Fibroblast of mammary gland (primary cell): ENCODE data around the gene TIAM2.

ENCODE experiments used
- DNase-seq: peaks from one replicate; pipeline ENCODE4 v3.0.0-alpha.2; 2010; ENCODE audit warnings: low read depth
- H3K4me3 ChIP-seq: 2 replicates; pipeline ENCODE4 v1.5.1; 2011; ENCODE audit warnings: low read depth, mild to moderate bottlenecking, low read length, moderate library complexity; ENCODE audit not compliant: control insufficient read depth
- TF ChIP-seq, protein P1 (sequence below): conservative IDR thresholded peaks from 2 replicates; pipeline ENCODE4 v1.5.1; 2011; ENCODE audit warnings: low read depth, low read length, inconsistent platforms; ENCODE audit not compliant: control insufficient read depth, insufficient read depth

The TIAM2 gene

DNA sequence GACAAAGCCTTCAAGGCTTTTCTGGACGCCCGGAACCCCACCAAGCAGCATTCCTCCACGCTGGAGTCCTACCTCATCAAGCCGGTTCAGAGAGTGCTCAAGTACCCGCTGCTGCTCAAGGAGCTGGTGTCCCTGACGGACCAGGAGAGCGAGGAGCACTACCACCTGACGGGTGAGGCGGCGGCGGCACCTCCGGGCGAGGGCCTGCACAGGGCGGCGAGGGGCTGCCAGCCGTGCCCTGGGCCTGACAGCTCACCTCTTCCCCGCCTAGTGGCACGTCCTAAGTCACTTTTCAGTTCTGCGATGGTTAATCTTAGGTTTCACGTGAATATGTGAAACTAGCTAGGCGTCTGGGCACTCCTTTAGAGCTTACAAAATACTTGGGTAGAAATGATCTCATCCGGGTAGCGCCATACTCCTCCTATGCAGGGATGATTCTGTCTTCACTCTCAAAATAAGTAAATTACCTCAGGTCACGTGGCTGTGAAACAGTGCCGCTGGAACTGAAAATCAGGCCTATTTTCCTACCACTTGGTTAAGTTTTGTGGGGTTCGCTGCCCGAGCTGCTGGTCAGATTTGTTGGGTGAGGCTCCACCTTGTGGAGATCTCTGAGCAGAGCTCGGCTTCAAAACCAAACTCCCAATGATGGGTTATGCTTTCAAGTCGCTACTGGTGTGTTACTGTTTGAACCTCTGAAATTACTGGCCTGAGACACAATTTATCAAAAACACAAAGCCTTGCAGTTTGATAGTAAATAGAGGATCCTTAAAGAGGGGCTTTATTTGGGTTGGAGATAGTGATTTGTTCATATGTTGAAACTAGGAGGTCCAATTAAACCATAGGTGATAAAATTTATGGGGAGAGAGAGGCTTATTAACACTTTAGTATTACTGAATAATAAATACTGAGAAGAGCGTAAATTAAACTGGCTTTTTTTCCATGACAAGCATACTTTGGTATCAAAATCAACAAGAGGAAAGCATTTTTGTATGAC is 253.2 kb downstream of the TIAM2 start:
- no peak overlapping the region for H3K4me3 ChIP-seq
- TF ChIP-seq, protein P1, sequence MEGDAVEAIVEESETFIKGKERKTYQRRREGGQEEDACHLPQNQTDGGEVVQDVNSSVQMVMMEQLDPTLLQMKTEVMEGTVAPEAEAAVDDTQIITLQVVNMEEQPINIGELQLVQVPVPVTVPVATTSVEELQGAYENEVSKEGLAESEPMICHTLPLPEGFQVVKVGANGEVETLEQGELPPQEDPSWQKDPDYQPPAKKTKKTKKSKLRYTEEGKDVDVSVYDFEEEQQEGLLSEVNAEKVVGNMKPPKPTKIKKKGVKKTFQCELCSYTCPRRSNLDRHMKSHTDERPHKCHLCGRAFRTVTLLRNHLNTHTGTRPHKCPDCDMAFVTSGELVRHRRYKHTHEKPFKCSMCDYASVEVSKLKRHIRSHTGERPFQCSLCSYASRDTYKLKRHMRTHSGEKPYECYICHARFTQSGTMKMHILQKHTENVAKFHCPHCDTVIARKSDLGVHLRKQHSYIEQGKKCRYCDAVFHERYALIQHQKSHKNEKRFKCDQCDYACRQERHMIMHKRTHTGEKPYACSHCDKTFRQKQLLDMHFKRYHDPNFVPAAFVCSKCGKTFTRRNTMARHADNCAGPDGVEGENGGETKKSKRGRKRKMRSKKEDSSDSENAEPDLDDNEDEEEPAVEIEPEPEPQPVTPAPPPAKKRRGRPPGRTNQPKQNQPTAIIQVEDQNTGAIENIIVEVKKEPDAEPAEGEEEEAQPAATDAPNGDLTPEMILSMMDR = peak; percentile 81
- DNase-seq = peak; percentile 80

DNA sequence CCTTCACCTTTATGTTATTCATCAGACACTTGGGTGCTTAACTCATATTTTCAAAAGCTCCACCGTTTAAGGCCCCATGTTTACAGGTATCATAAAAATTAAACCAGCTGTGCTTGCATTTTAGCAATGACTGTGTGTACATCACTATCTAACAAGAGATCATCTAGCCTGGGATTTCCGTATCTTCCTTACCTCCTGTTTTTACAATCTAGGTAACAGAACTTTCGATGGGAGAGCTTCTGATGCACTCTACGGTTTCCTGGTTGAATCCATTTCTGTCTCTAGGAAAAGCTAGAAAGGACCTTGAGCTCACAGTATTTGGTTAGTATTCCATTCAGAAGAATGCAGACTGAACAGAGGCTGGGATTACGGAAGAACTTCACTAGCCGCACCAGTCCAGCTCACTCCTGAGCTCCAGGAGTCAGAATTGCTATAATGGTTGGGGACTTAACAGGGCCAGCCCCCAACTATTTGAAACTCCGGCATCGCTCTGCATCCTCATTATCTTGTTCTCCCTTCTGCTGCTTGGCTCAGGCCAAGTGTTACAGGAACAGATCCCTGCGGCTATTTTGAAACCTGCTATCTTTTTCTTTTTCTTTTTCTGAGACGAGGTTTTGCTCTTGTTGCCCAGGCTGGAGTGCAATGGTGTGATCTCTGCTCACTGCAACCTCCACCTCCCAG is 255.7 kb downstream of the TIAM2 start:
- TF ChIP-seq, protein P1 = no peak
- H3K4me3 ChIP-seq = no peak overlapping the region
- no peak for DNase-seq

DNA sequence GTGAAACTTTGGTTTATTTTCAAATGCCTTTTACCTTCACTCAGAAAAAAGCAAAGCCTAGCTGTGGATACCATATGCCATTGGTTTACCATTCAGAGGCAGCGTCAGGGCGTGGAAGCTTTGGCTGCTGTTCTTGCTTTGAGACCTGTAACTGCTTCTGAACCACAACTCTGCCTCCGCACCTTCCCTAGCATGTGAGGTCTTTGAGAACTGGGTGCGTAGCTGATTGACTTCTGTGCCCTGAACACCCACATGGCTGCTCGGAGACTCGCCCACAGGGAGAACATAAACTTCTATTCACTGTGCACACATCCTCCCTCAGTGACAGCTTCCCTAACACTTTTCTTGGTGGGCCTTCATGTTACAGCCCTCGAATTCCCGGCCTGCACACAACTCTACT is 257.5 kb downstream of the TIAM2 start:
- TF ChIP-seq, protein P1 = no peak
- no peak for DNase-seq
- H3K4me3 ChIP-seq = no peak overlapping the region

DNA sequence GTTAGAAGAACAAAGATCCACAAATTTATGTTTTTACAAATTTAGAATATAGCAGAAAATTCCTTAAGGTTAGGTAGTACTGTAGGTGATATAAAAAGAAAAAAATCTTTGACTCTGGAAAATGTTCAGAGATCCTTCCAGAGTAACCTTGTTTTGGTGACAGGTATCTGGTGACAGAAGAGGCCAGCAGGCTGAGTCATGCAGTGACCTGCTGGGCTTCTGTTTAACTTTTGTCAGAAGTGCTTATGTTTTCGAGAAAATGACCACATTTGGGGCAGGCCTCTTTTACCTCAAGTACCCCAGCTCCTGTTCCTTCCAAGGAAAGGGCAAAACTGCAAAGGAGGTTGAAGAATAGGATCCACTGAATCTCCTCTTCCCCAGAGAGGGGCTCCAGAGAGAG is 258.2 kb downstream of the TIAM2 start:
- TF ChIP-seq, protein P1 = no peak
- H3K4me3 ChIP-seq = no peak overlapping the region
- no peak for DNase-seq

DNA sequence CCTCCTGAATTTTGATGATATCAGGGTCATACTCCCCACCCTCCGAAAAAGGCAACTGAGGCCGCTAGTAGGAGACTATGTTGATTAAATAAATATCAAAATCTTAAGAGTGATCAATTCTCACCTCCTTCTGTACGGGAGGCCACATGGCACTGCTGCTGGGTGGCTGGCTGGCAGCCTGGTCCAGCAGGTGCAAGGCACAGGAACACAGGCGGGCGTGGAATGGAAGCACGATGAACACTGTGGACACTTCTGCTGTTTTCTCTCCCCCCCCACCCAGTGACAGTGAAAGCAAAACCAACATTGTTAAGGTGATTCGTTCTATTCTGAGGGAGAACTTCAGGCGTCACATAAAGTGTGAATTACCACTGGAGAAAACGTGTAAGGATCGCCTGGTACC is 259.0 kb downstream of the TIAM2 start:
- no peak overlapping the region for H3K4me3 ChIP-seq
- TF ChIP-seq, protein P1 = no peak

DNA sequence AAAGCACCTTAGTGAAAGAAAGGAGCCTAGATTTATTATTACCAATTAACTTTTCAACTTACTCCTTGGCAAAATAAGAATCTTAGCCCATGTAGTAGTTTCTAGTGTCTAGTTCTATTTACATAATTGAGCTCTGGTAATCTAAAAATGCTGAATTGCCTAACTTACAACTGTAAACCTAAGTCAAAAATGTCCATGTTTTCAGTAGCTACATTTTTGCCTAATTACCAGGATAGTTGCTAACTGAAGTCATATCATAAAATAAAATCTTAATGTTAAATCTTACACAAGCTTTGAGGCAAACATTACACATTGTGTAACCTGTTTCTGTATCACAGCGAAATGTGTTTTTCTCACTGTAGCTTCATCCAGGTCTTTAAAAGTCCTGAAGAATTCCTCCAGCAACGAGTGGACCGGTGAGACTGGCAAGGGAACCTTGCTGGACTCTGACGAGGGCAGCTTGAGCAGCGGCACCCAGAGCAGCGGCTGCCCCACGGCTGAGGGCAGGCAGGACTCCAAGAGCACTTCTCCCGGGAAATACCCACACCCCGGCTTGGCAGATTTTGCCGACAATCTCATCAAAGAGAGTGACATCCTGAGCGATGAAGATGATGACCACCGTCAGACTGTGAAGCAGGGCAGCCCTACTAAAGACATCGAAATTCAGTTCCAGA is 261.1 kb downstream of the TIAM2 start:
- no peak overlapping the region for H3K4me3 ChIP-seq
- no peak for DNase-seq
- TF ChIP-seq, protein P1 = no peak

More for the DNA sequence above, 259.0 kb downstream of the TIAM2 start:
- no peak for DNase-seq
